HG02884 (cell line): ENCODE data around the gene IMP3.

Experiments
- ATAC-seq: cut with Tn5 transposase; IDR thresholded peaks from one replicate; pipeline ENCODE4 v1.9.1; 2021; ENCODE audit warnings: mild to moderate bottlenecking, moderate library complexity; ENCODE audit not compliant: unreplicated experiment

IMP3 gene

DNA sequence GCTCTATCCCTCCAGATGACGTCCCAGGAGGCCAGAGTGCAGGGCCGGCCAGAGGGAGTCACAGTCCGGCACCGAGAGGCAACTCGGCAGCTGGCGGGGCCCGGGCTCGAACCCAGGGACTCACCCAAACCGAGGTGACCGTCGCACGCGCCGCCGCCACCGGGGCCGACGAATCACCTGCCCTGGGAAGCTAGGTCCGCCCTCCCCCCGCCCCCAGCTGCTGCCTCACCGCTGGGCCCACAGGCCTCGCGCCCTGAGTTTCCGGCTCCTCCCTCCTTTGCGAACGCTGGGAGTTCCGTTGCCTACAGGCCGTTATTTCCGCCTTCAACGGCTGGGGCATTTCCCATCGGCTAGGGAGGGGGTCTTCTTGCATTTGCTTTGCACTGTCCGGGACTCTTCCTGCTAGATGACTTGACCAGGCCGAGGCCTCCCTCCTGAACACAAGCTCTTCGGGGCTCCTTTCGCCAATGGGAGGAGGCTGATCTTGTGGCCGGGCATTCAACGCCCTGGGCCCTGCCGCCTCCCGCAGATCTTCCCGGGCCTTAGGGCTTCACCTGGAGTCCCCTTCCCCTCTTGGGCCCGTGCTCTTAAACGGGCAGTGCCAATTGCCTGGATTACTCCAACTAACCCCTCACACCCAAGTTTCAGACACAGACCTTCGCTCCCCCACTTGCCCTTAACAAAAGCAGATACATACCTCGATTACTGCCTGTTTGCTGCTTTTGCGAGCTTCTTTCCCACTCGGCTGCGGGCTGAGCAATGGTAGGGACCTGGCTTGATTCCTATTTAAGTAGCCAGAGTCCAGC lies 14.3 kb downstream of the IMP3 start, which contains the start of gene SNUPN:
TSS of gene SNUPN (minus strand) at position 184 of the 806 bp plus-strand sequence. CDS start 4,674 bp downstream, outside the sequence.
- no peak for ATAC-seq

DNA sequence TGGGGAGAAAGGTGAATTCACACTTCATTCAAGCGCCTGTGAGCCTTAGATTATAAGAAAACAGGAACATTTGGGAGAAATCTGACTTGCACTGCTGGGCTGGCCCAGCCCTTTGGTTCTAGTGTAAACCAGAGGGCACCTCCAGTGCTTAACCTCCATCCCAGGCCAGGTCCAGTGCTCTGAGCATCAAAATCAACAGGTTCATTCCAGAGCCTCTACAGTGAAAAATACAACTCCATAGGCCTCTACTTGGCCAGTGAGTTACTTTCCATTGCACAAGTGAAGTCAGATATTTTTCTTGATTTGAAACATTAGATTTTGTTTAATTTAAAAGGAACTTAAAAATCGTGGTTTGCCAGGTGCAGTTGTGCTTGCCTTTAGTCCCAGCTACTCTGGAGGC lies 17.5 kb downstream of the IMP3 start:
- ATAC-seq = no peak

DNA sequence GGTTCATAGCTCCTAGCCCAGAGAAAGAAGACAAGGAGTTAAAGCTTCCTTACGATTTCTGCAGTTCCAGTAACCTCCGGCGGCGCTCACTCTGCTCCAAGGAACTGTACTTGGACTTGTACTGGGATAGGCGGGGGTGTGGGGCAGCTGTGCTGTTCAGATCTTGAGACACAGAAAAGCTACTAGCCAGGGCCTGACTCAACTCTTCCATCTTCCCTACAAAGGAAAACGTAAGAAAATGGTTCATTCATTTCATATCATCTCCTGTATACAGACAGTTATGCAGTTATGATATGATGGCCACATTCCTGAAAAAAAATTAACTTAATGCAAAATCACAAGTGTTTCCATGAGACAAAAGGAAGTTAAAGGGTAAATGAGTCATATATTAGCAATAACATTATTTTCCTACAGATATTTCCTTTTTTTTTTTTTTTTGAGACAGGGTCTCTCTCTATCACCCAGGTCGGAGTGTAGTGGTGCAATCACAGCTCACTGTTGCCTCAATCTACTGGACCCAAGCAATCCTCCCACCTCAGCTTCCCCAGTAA lies 19.1 kb downstream of the IMP3 start:
- ATAC-seq = no peak

DNA sequence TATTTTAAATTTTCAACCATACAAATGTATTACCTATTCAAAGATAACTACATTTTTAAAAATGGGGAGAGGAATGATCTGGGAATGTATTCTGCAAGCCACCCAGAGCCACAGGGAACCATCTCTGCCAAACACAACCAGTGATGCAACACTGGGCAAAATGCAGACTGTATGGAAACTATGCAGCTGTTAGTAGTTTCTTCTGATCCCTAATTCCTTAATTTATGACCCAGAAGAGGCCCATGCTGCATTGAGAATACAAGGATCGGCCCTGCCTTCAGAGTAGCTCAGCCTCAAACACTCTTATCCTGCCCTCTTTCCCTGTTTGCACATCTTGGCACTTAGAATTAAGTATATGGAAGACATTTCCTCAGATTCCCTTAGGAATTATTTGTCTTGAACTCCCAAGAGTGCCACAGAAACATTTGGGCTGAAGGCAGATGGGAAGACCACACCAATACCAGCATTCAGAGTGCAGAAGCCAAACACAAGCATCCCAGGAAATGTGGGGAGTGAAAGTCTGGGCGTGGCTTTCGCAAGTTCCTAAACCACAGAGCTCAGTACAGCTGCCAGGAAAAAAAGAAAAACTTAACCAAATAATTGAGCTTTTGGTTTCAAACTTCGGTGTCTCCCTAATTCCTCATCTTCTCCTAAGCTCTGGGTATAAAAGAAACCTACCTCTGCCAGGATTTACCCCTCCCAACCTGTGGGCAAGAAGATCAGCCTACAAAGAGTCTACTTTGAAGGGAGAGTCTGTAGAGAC lies 19.8 kb downstream of the IMP3 start:
- ATAC-seq = no peak

DNA sequence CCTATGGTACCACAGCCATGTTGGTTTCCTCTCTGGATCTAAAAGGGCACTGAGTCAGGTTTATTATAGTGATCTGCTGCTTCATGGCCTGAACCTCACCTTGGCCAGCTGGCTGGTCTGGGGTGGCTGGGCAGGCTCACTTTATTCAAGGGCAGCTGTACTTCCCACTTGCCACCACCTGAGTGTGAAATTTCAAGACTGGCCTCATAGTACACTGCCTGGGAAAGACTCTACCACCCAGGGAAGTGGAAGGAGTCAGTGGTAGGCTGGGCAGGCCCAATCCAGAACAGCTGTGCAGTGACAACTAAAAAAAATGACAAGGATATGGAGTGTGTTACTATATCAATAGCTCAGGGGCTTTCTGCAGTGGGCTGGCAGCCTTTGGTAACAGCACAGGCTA lies 23.3 kb downstream of the IMP3 start:
- no peak for ATAC-seq

DNA sequence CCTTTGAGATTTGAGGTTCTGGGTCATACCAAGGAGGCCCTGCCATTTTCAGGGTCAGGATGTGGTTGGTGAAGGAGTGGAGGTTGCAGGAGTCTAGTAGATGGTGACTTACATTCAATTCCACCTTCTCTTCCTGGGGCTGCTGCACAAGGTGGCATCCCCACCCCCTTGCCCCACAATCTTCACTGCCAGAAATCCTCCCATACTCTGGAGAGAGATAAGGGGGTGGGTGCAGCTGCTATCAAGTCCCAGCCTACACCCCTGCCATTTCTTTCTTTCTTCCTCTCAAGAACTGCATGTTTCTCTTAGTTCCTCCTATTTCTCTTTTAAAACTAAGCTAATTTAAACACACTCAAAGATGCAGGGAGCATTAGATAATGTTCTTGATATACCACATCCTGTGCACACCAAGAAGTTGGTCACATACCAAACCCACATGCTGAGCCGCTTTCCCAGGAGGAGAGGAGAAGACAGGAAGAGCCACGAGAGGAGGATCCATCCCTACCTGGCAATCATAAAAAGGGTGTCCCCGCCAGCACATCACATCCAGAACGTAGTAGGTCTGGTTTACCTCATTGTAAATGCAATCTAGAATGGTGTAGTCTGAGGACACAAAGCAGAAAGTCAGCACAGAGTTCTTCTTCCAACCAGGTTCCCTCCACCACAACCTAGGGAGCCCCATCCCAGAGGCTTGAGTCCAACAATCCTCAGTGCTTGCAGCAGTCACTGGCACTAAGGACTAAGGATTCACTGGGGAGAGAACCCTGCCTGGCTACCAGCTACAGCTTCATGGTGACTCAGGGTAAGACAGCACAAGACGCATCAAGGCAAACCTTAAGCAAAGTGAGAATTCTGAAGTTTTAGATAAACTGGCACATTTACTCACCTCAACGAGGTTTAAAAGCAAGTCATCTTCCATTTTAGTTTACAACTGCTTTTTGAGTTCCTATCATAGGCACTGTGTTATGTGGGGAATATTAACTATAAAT lies 33.0 kb downstream of the IMP3 start:
- ATAC-seq = no peak

DNA sequence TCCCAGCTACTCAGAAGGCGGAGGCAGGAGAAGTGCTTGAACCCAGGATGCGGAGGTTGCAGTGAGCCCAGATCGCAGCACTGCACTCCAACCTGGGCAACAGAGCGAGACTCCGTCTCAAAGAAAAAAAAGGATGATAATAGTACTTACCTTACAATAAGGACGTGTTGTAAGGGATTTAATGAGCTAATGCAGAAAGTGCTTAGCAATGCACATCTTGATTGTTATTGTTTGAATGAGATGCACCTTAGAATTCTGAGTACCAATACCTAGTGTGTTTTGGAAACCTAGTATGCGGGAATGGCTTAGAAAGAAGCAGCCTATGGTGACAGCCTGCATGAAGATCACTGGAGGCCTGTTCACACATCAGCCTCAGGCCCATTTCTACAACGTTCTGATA lies 34.0 kb downstream of the IMP3 start:
- ATAC-seq = no peak

DNA sequence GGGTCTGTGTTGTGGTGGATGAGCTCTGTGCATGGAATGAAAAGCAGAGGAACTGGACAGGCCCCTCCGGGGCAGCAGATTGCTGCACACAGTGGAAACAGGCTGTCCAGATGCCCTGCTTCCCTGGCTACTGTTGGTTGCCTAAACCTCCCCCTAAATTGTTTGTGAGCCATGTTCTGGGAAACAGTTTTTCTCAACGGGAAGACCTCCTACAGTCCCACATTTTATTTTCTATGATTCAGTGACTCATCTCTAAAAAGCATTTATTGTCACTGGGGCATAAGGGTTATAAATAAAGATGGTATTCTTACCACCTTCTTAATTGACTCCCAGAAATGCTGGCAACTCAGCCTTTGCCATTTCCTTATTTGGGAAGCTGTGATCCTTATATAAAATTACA lies 40.6 kb downstream of the IMP3 start:
- no peak for ATAC-seq

DNA sequence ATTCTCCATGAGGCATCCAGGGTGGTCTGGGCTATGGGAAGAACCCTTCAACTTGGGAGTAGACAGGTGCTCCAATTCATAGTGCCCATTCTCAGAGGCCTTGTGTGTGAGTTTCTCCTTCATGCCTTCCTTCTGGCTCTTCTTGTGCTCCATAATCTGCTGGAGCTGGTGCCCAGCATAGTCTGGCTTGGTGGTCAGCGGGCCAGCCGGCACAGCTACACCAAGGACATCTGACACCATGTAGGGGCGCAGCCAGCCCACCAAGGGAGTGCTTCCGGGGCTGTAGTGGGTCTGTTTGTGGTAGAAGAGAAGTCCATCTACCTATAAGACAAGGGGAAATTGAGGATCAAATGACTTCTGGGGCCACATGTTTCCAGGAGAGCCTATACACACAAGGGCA lies 41.7 kb downstream of the IMP3 start:
- ATAC-seq = no peak

DNA sequence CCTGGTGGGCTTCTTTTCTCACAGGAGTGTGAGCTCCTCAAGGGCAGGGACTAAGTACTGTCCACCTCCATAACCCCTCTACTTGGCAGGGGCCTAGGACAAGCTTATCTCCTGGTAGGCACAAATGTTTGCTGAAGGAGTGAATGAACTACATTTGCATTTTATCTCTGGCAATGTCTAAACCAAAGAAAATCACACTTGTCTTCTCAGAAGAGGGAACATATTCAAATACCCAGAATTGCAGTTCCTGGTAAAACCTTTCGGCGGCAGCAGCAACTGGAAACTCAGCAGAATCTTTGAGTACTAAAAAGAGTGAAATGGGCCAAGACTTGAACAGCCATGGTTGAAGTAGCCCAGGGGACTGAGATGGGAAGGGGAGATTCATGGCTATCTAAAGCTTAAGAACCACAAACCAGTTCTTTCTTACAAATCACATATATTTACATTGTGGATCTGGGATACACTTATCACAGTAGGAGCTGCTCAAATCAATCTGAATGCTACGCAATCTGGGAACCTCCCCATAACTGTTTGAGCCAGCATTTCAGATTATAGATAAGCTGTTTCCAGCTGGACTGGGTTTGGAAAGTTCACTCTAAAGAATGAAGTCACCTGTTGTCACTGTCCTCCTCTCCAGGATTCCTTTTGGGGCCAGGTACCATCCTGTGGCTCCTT lies 42.2 kb downstream of the IMP3 start:
- ATAC-seq = no peak

DNA sequence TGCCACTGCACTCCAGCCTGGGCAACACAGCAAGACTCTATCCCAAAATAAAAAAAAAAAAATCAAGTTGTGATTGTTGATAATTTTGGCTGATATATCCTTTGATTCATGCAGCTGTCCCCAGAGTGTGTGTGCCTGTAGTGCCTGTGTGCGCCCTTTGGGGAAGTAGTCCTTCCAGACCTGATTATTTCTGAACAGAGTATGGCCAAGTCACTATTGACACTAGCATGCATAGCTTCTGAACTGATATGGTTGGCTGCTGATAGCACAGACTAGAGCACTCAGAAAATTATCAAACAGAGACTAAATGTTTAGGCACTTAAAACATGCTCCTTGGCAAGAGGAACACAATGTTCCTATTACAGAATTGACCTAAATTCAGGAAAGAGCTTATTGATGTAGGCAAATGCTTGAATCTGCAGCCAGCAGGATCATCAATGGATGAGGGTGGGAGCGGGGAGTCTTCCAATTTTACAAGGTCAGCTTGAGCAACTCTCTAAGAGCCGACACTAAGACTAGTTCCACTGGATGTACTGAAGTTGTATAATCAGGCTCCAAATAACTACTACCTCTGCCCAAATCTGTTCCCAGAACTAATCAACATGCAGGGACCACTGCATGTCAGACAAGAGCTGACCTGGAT lies 43.2 kb downstream of the IMP3 start:
- no peak for ATAC-seq

DNA sequence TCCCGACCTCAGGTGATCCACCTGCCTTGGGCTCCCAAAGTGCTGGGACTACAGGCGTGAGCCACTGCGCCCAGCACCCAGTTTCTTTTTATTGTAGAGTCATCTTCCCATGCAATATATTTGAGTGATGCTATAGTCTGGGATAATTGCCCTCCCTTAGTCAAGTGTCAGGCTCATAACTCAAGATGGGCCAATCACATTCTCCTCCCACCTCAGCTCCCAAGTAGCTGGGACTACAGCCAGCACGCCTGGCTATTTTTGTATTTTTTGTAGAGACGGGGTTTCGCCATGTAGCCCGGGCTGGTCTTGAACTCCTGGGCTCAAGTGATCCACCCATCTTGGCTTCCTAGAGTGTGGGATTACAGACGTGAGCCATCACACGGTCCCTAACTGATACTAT lies 45.7 kb downstream of the IMP3 start:
- no peak for ATAC-seq

DNA sequence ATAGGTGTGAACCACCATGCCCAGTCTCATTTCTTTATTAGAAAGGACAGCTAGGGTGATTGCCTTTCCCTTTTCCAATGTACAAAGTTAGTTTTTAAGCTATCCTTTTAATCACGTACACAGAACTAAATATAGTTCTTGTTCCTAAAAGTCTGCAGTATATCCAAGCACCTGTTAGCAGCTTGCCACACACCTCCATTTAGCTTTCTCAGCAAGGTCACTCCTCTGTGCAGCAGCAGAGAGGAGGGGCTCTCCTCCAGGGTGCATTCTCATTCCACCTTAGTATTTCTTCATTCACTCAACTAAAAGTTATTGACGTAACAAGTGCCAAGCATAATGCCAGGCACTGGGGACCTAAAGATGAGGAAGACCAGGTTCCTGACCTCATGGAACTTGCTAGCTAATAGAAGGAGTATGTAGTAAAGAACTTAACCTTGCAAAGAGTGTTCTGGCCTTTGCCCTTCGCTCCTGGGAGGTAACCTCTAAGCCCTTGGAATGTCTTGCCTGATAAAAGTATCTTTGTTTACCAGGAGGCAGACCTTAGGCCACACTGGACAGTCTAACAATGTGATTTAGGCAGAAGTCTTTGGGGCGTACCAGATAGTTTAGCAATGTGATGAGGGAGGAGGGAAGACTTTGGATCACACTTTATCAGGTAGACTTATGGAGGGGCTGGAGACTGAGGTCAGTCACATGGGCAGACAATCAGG lies 48.2 kb downstream of the IMP3 start:
- no peak for ATAC-seq

DNA sequence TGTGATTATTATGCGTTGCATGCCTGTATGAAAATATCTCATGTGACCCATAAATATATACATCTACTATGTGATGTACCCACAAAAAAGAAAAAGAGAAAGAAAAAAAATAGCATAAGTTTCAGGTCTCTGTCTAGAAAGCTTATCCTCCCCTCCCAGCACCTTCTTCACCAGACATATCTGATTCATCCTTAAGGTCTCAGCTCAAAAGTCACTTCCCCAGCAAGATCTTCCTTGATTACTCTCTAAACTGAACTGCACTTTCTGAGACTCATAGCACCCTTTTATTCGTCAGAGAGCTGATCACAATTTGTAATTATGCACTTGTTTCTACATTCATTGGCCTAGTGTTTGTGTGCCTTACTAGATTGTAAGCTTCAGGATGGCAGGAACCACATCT lies 49.8 kb downstream of the IMP3 start:
- ATAC-seq = no peak
